SU-DHL-6 (cell line): ENCODE results near the gene VRK3.

ENCODE experiments used
- H2AFZ ChIP-seq: fragments of 200-600 bp; sonication (generic); 2 replicates; pipeline ENCODE4 v1.6.1; 2014; ENCODE audit warnings: low read depth, mild to moderate bottlenecking, moderate library complexity, mixed read lengths, antibody characterized with exemption, low read length; ENCODE audit not compliant: severe bottlenecking
- H3F3A ChIP-seq: fragments of 200-600 bp; shearing (Covaris generic); 2 replicates; pipeline ENCODE4 v1.6.0; 2016; ENCODE audit warnings: antibody characterized with exemption, mild to moderate bottlenecking; ENCODE audit not compliant: insufficient read depth
- H3K27ac ChIP-seq: fragments of 200-600 bp; sonication (generic); 2 replicates; pipeline ENCODE4 v1.5.1; 2016; ENCODE audit warnings: low read depth, mild to moderate bottlenecking, low read length, moderate library complexity, mixed read lengths
- H3K27me3 ChIP-seq: fragments of 200-600 bp; sonication (generic), shearing (Covaris generic); 2 replicates; pipeline ENCODE4 v1.6.0; 2014; ENCODE audit warnings: mild to moderate bottlenecking, low read length
- H3K36me3 ChIP-seq: fragments of 200-600 bp; sonication (generic); 2 replicates; pipeline ENCODE4 v1.6.1; 2014; ENCODE audit warnings: mild to moderate bottlenecking, low read length, mixed read lengths
- H3K4me2 ChIP-seq: fragments of 300-600, 200-600 bp; shearing (Covaris generic), sonication (generic); 2 replicates; pipeline ENCODE4 v1.6.0; 2014; ENCODE audit warnings: low read length, low read depth, mild to moderate bottlenecking; ENCODE audit not compliant: poor library complexity, severe bottlenecking
- H3K4me3 ChIP-seq: fragments of 200-600 bp; sonication (generic); 2 replicates; pipeline ENCODE4 v1.5.1; 2014; ENCODE audit warnings: antibody characterized with exemption, low read length, mild to moderate bottlenecking, mixed read lengths; ENCODE audit not compliant: insufficient read depth, poor library complexity, severe bottlenecking
- H3K79me2 ChIP-seq: fragments of 200-600 bp; sonication (generic); 2 replicates; pipeline ENCODE4 v1.6.1; 2014; ENCODE audit warnings: mild to moderate bottlenecking, low read length, moderate library complexity; ENCODE audit not compliant: insufficient read depth
- H3K9ac ChIP-seq: fragments of 200-600 bp; sonication (generic); 2 replicates; pipeline ENCODE4 v1.7.0; 2014; ENCODE audit warnings: mild to moderate bottlenecking, low read length
- H3K9me2 ChIP-seq: fragments of 200-600 bp; sonication (generic); replicated peaks from 2 replicates; pipeline ENCODE4 v1.6.1; 2014; ENCODE audit warnings: low read length; ENCODE audit not compliant: insufficient read depth
- H3K9me3 ChIP-seq: fragments of 200-600 bp; sonication (generic); 2 replicates; pipeline ENCODE4 v1.6.1; 2014; ENCODE audit warnings: low read length, mixed read lengths; ENCODE audit not compliant: insufficient read depth
- H4K20me1 ChIP-seq: fragments of 200-600 bp; sonication (generic); 2 replicates; pipeline ENCODE4 v1.6.1; 2014; ENCODE audit warnings: low read depth, mild to moderate bottlenecking, antibody characterized with exemption, low read length, moderate library complexity, mixed read lengths
- EZH2phosphoT487 ChIP-seq: fragments of 200-600 bp; sonication (generic), shearing (Covaris generic); conservative IDR thresholded peaks from 2 replicates; pipeline ENCODE4 v1.6.1; 2018; ENCODE audit warnings: mild to moderate bottlenecking, antibody characterized with exemption, low read length, moderate library complexity, mixed read lengths
- TF ChIP-seq, protein P1 (sequence below): fragments of 200-600 bp; sonication (generic); IDR thresholded peaks from one replicate; pipeline ENCODE4 v1.5.1; 2017; ENCODE audit warnings: antibody characterized with exemption, mild to moderate bottlenecking, low read length, moderate library complexity; ENCODE audit not compliant: insufficient read depth, poor library complexity, severe bottlenecking

The VRK3 gene

DNA sequence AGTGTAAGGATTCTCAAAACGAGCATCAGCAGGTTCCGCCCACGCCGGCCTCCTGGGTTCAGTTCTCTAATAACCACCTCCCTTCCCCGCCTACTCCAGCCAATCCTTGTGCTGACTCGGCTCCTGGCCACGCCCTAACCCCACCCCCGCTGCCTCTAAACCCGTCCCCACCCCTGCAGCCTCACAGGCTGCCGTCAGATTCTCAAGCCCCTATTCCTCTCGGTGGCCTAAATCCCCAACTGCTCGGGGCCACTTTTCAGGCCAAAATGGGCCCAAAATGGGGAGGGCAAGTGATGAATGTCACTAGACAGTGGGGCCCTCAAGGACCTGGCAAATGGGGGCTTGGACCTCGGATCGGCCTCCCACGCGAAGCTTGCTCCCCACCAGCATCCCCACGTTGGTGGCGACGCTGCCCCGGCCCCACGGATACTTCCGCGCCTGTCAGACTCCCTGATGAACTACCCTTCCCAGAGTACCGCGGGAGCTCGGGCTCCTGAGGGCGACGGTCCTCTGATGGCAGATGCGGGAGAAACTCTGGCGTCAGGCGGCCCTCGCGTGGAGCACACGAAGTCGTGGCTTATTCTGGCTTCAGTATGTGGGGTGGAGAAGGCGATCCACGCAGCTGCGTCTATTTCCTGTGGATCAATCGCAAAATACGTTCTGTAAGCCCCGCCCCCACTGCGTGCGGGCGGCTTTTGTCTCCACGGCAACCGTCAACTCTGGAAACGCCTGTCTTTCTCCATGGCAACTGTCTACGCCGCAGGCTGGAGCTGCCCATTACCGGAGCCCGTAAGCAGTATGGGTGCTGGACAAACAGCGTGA is 25.4 kb upstream of the VRK3 start:
- Histone ChIP-seq H3K36me3 (peaks cover 14% of the 10 kb centered on the region), H3K9ac (no peak overlapping the region), H4K20me1 (no peaks in the 10 kb centered on the region), H3K4me3 (no peak overlapping the region), H3K9me3 (peaks cover 10% of the 10 kb centered on the region; the same call in 1 of the 2 replicates), H3K4me2 (no peak overlapping the region), H3K27me3 (no peaks in the 10 kb centered on the region), H3K27ac (no peak overlapping the region), H2AFZ (no peak overlapping the region), H3K9me2 (no peaks in the 10 kb centered on the region), H3F3A (no peaks in the 10 kb centered on the region), H3K79me2 (no peaks in the 10 kb centered on the region)
- TF ChIP-seq, protein P1, sequence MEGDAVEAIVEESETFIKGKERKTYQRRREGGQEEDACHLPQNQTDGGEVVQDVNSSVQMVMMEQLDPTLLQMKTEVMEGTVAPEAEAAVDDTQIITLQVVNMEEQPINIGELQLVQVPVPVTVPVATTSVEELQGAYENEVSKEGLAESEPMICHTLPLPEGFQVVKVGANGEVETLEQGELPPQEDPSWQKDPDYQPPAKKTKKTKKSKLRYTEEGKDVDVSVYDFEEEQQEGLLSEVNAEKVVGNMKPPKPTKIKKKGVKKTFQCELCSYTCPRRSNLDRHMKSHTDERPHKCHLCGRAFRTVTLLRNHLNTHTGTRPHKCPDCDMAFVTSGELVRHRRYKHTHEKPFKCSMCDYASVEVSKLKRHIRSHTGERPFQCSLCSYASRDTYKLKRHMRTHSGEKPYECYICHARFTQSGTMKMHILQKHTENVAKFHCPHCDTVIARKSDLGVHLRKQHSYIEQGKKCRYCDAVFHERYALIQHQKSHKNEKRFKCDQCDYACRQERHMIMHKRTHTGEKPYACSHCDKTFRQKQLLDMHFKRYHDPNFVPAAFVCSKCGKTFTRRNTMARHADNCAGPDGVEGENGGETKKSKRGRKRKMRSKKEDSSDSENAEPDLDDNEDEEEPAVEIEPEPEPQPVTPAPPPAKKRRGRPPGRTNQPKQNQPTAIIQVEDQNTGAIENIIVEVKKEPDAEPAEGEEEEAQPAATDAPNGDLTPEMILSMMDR, result no peak
- no peak for TF ChIP-seq EZH2phosphoT487

DNA sequence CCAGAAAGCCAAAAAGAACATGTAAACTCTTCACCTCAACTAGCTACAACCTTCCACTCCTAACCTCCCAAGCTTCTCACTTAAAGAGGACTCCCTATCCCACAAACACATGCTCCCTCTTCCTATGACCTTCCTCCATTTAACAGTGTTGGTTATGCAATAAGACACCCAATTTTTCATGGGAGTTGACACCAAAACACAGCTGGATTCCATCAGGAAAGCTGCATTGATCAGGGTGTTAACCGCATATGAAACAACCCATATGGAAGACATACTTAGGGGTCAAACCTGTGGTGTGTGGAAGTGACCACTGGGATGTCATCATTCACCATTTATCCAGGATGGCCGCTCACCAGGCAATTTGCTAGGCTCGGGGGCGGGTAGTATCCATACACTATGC is 22.5 kb upstream of the VRK3 start:
- Histone ChIP-seq H3K9me3 (peaks cover 31% of the 10 kb centered on the region; the same call in 1 of the 2 replicates), H3K9me2 (no peaks in the 10 kb centered on the region), H3K27me3 (no peaks in the 10 kb centered on the region), H3K4me2 (no peak overlapping the region), H3K79me2 (no peaks in the 10 kb centered on the region), H3K27ac (no peak overlapping the region), H4K20me1 (no peaks in the 10 kb centered on the region), H2AFZ (no peak overlapping the region), H3K4me3 (no peak overlapping the region), H3F3A (no peaks in the 10 kb centered on the region), H3K9ac (no peak overlapping the region), H3K36me3 (peaks cover 40% of the 10 kb centered on the region)
- no peak for TF ChIP-seq EZH2phosphoT487
- TF ChIP-seq, protein P1, result no peak

DNA sequence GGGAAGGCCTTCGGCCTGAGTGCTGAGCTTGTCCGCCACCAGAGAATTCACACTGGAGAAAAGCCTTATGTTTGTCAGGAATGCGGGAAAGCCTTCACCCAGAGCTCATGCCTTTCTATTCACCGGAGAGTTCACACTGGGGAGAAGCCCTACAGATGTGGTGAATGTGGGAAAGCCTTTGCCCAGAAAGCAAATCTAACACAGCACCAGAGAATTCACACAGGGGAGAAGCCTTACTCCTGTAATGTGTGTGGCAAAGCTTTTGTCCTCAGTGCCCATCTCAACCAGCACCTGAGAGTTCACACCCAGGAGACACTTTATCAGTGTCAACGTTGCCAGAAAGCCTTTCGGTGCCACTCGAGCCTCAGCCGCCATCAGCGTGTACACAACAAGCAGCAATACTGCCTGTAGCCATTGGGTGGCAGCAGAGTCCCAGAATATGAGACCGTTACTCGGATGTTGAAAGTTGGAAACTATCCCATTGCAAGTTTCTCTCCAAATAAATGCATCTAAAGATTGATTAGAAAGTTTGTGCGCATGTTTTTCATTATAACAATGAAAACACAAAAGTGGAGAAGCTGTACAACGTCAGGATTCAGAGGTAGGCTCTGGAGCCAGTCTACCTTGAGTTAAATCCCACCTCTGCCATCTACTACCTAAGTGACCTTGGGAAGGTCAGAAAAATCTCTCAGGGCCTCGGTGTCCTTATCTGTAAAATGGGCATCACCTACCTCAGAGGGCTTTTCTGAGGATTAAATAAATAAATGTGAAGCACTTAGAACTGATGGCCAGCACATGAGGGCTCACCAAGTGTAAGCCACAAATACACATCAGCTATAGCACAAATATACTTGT is 21.7 kb upstream of the VRK3 start:
- no peak overlapping the region for H3K9ac ChIP-seq
- H3K79me2 ChIP-seq, result no peaks in the 10 kb centered on the region
- H3F3A ChIP-seq, result no peaks in the 10 kb centered on the region
- H3K9me2 ChIP-seq, result no peaks in the 10 kb centered on the region
- H4K20me1 ChIP-seq, result no peaks in the 10 kb centered on the region
- H3K9me3 ChIP-seq, result peaks cover 31% of the 10 kb centered on the region; the same call in 1 of the 2 replicates
- peaks cover 48% of the 10 kb centered on the region for H3K36me3 ChIP-seq
- H3K27me3 ChIP-seq, result no peaks in the 10 kb centered on the region
- TF ChIP-seq, protein P1, result peak; percentile 64
- no peak for TF ChIP-seq EZH2phosphoT487
- H3K4me3 ChIP-seq, result no peak overlapping the region
- no peak overlapping the region for H3K27ac ChIP-seq
- H2AFZ ChIP-seq, result no peak overlapping the region
- H3K4me2 ChIP-seq, result no peak overlapping the region
